ENCODE measurements around the gene SLC39A8.
"Not testable (repeated sequence)": the region's sequence is repeated elsewhere in the genome, so short reads cannot be mapped to it uniquely, and the experiment has no call there.

SLC39A8 gene

DNA sequence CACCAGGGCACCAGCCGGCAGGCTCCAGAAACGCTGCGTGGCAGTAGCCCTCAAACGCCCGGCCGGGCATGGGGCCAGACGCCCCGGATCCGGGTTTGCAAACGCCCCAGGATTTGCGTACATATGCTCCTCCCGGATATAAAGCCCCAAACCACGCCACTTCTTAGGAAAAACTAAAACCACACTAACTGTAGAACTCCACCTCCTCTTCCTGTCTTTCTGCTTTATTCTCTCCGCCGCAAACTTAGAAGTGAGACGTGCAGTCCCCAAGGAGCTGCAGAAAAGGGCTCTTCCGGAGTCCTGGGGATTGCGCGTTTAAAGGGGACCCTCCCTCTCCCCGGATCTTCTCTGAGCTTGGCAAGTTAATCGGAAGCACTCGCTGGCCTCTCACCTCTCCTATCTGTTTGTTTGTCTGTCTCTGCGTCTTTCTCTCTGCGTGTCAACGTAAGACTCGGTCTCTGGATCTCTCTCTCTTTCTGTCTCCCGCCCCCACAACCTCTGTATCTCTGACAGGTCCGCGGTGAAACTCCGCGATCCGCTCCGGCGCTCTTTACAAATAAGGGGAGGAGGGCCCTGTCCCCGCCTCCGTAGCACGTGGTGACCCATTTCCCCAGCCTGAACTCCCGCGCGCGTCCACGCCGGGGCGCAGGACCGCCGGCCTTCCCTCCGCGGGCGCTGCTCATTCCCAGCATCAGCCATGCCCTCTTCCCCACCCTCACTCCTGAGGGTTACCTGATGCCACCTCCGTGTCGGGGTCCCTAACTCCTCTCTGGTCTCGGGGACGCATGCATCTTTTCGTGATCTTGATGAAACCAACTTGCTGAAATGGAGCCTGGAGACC is at the start of gene SLC39A8:
Gene SLC39A8 (minus strand): TSS at position 529 of the 841 bp plus-strand sequence. CDS start 820 bp downstream, outside the sequence.
- DNase-seq (ENCODE audit: extremely low spot score), result peak; percentile 93
- TF ChIP-seq, protein P1, sequence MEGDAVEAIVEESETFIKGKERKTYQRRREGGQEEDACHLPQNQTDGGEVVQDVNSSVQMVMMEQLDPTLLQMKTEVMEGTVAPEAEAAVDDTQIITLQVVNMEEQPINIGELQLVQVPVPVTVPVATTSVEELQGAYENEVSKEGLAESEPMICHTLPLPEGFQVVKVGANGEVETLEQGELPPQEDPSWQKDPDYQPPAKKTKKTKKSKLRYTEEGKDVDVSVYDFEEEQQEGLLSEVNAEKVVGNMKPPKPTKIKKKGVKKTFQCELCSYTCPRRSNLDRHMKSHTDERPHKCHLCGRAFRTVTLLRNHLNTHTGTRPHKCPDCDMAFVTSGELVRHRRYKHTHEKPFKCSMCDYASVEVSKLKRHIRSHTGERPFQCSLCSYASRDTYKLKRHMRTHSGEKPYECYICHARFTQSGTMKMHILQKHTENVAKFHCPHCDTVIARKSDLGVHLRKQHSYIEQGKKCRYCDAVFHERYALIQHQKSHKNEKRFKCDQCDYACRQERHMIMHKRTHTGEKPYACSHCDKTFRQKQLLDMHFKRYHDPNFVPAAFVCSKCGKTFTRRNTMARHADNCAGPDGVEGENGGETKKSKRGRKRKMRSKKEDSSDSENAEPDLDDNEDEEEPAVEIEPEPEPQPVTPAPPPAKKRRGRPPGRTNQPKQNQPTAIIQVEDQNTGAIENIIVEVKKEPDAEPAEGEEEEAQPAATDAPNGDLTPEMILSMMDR (IDR thresholded peaks at IDR 0.05; ENCODE audit: control extremely low read depth, extremely low read depth, low read depth, missing control alignments), result peak; percentile 84
- CTCF ChIA-PET, result interaction anchor here (0.9 to 2.0 kb wide), 13 partner anchors 8 to 1176 kb away, joined by 3 to 8 read pairs (median 4); no protein-coding TSS in a partner anchor
- POLR2A ChIA-PET, result interaction anchor here (0.8 to 1.3 kb wide), 2 partner anchors 15 to 16 kb away, joined by 3 to 4 read pairs; no protein-coding TSS in a partner anchor

DNA sequence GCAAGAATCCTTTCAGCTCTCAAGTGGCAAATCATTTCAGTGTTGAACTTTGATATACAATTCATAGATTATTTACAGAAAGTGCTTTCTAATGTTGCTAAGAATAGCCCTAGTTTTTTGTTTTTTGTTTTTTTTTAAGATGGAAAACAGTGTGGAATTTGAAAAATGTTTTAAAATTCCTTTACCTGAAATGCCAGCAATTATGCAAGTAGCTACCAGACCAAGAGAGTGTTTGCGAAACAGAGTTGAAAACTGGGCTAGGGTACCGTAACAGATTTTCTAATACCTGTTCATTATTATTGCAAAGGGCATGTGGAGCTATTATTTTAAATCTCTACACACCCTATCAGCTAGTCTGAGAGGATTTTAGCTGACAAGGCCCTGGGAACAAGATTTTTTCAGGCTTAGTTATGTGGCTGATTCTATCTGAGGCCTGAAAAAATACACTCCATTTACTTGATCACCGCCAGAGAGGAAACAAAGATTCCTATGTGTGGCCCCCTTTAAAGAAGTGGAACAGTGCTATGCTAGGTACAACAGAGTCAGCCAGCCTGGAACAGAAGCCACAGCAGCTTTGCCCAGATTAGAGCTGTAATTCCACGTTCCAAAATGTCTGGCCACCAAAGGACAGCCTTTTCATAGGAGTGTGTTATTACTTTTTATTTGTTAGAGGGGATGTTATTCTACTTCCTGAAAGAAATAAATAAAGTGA is 46.9 kb upstream of the SLC39A8 start:
- TF ChIP-seq, protein P1 (IDR thresholded peaks at IDR 0.05; ENCODE audit: control extremely low read depth, extremely low read depth, low read depth, missing control alignments), result no peak
- DNase-seq (ENCODE audit: extremely low spot score), result no peak
- POLR2A ChIA-PET, result no interaction called here
- CTCF ChIA-PET, result interaction anchor here (1.1 to 1.2 kb wide), 2 partner anchors 14 to 39 kb away, joined by 3 to 6 read pairs; no protein-coding TSS in a partner anchor

DNA sequence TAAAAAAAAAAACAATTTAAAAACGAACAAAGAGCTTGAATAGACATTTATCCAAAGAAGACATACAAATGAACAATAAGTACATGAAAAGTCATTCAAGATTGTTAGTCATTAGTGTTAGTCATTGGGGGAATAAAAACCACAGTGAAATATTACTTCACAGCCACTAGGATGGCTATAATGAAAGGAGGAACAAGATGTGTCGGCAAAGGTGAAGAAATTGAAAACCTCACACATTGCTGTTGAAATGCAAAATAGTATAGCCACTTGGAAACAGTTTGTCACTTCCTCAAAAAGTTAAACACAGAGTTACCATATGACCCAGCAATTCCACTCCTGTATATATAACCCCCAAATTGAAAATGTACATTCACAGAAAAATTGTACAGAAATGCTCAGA is 45.2 kb upstream of the SLC39A8 start:
- CTCF ChIA-PET, result interaction anchor here (1.0 to 1.5 kb wide), 3 partner anchors 11 to 91 kb away, joined by 3 read pairs; no protein-coding TSS in a partner anchor
- POLR2A ChIA-PET, result no interaction called here
- peak; percentile 17 for DNase-seq (ENCODE audit: extremely low spot score)
- TF ChIP-seq, protein P1 (IDR thresholded peaks at IDR 0.05; ENCODE audit: control extremely low read depth, extremely low read depth, low read depth, missing control alignments), result no peak

DNA sequence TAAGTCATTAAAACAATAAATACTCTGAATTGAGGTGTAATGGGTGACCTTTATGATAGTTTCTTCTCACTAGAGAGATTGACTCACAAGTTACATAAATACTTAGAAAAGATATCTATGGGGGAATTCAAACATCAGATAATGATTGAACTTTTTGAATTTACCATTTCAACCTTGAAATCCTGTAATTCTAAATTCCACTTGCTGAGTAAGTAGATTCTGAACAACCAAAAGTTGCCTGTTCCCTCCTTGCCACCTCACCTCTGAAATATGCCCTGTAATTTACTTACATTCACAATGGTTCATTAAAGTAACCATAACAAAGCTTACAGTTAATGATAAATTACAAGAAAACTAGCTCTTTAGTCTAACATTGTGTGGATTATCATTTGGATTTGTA is 43.3 kb upstream of the SLC39A8 start:
- CTCF ChIA-PET, result interaction anchor here (1.9 kb wide), 1 partner anchor 19 kb away, joined by 4 read pairs; no protein-coding TSS in a partner anchor
- POLR2A ChIA-PET, result no interaction called here
- TF ChIP-seq, protein P1 (IDR thresholded peaks at IDR 0.05; ENCODE audit: control extremely low read depth, extremely low read depth, low read depth, missing control alignments), result no peak
- DNase-seq (ENCODE audit: extremely low spot score), result no peak

DNA sequence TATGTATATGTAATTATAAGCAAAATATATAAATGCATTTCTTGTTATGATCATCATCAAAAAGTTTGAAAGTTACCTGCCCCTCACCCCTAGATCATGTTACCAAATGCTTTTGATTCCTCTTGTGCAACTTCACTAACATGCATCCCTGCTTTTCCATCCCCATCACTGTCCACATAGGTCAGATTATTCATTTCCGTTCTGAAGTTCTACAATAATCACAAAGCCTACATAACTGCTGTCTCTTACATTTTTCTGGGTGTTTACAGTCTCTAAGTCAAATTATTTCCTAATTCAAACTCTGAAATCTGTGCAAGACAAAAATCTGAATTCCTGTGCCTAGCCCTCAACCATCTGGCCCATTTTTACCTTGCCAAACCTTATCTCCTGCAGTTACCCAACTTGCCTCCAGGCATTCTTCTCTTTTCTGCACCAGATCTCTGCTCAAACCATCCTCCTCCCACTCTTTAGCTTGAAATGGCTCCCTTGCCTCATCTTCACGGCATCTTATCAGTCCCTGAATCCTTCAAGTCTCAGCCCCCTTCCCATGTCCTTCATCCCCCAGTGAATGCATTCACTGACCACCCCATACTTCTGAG is 42.4 kb upstream of the SLC39A8 start:
- DNase-seq (ENCODE audit: extremely low spot score), result no peak
- CTCF ChIA-PET, result no interaction called here
- TF ChIP-seq, protein P1 (IDR thresholded peaks at IDR 0.05; ENCODE audit: control extremely low read depth, extremely low read depth, low read depth, missing control alignments), result no peak

DNA sequence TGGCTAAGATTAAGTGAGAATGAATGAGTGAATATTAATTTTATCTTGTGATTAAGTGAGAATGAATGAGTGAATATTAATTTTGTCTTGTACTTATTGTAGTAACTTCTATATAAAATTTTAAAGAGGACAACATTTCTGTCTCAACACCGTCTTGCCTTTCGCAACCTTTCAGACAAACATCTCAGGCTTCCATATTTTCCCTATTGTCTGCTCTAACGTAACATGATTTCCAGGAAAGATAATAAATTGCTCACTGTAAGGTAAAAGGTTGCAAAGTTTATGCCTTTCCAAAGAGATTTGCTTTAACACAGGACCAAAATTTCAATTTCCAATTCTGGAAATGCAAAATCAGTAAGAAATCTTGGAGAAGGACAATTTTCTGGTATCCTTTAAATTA is 41.7 kb upstream of the SLC39A8 start:
- no peak for DNase-seq (ENCODE audit: extremely low spot score)
- CTCF ChIA-PET, result no interaction called here
- TF ChIP-seq, protein P1 (IDR thresholded peaks at IDR 0.05; ENCODE audit: control extremely low read depth, extremely low read depth, low read depth, missing control alignments), result no peak
- POLR2A ChIA-PET, result no interaction called here

More for the DNA sequence above, 42.4 kb upstream of the SLC39A8 start:
- POLR2A ChIA-PET, result no interaction called here

DNA sequence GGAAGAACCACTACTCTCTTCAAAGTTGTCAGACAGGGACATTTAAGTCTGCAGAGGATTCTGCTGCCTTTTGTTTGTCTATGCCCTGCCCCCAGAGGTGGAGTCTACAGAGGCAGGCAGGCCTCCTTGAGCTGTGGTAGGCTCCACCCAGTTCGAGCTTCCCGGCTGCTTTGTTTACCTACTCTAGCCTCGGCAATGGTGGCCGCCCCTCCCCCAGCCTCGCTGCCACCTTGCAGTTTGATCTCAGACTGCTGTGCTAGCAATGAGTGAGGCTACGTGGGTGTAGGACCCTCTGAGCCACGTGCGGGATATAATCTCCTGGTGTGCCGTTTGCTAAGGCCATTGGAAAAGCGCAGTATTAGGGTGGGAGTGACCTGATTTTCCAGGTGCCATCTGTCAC is 35.0 kb upstream of the SLC39A8 start:
- CTCF ChIA-PET, result interaction anchor here (1.8 kb wide), 2 partner anchors 10 to 27 kb away, joined by 3 to 4 read pairs; no protein-coding TSS in a partner anchor
- DNase-seq (ENCODE audit: extremely low spot score); POLR2A ChIA-PET: not testable (repeated sequence)

All from GM10248 (cell line).